Smooth muscle cell (in vitro differentiated cells): ENCODE data around the gene ALCAM. TPM values are rescaled to one million over a fixed set of nuclear protein-coding genes. Genes with fewer than 3 reads are reported as not detected.

ENCODE experiments used
- DNase-seq: peaks from one replicate; lab custom pipeline; 2025; ENCODE audit not compliant: unreplicated experiment; lab: John Stamatoyannopoulos, UW
- H2AFZ ChIP-seq: fragments of 200-600 bp; sonication (generic); 2 replicates; pipeline ENCODE4 v1.6.0; 2016; ENCODE audit warnings: antibody characterized with exemption, low read depth, mild to moderate bottlenecking
- H3F3A ChIP-seq: fragments of 200-600 bp; sonication (generic); 2 replicates; pipeline ENCODE4 v1.6.0; 2017; ENCODE audit warnings: antibody characterized with exemption, low read depth
- H3K27ac ChIP-seq: fragments of 200-600 bp; sonication (generic); 2 replicates; pipeline ENCODE4 v1.5.1; 2016; ENCODE audit warnings: low read depth, mild to moderate bottlenecking
- H3K27me3 ChIP-seq: fragments of 200-600 bp; sonication (generic); 2 replicates; pipeline ENCODE4 v1.6.1; 2016; ENCODE audit warnings: low read depth, mild to moderate bottlenecking
- H3K36me3 ChIP-seq: fragments of 200-600 bp; sonication (generic); 2 replicates; pipeline ENCODE4 v1.5.1; 2016; ENCODE audit warnings: low read depth
- H3K4me1 ChIP-seq: fragments of 200-600 bp; sonication (generic); 2 replicates; pipeline ENCODE4 v1.5.1; 2016; ENCODE audit warnings: low read depth
- H3K4me2 ChIP-seq: fragments of 200-600 bp; sonication (generic); 2 replicates; pipeline ENCODE4 v1.6.0; 2016; ENCODE audit warnings: mild to moderate bottlenecking
- H3K4me3 ChIP-seq: fragments of 200-600 bp; sonication (generic); 2 replicates; pipeline ENCODE4 v1.5.1; 2016; ENCODE audit warnings: mild to moderate bottlenecking
- H3K79me2 ChIP-seq: fragments of 200-600 bp; sonication (generic); 2 replicates; pipeline ENCODE4 v1.6.0; 2016; ENCODE audit warnings: low read depth, mild to moderate bottlenecking
- H3K9ac ChIP-seq: fragments of 200-600 bp; sonication (generic); 2 replicates; pipeline ENCODE4 v1.6.0; 2016; ENCODE audit warnings: low read depth
- H3K9me3 ChIP-seq: fragments of 200-600 bp; sonication (generic); replicated peaks from 2 replicates; pipeline ENCODE4 v1.5.1; 2016; ENCODE audit warnings: low read depth
- H4K20me1 ChIP-seq: fragments of 200-600 bp; sonication (generic); 2 replicates; pipeline ENCODE4 v1.6.0; 2016; ENCODE audit warnings: low read depth
- CTCF ChIP-seq: fragments of 200-600 bp; sonication (generic); IDR thresholded peaks from 2 replicates; pipeline ENCODE4 v1.5.1; 2017; ENCODE audit warnings: borderline replicate concordance, mild to moderate bottlenecking, antibody characterized with exemption; ENCODE audit not compliant: insufficient read depth, poor library complexity, severe bottlenecking
- WGBS: methylation state at CpG from one replicate; pipeline ENCODE4 v1.1.7; 2016; ENCODE audit warnings: low lambda C conversion rate; 5-methylcytosine and 5-hydroxymethylcytosine counted together
- polyA plus RNA-seq: library from polyadenylated mRNA; unstranded; fragments of >200 nt; fragmentation: Nextera tagmentation; extraction: Ambion mirVana; gene quantifications from 2 replicates; pipeline ENCODE4 v1.2.1, GENCODE V29; 2016
- total RNA-seq: library from RNA; depleted of rRNA; stranded (reverse); fragments of >200 nt; gene quantifications from 2 replicates; pipeline ENCODE4 v1.2.3, GENCODE V29; 2014

The ALCAM gene
- total and polyA plus RNA-seq, 2 experiments from 2014 or later: 110 to 314 TPM

- Histone ChIP-seq H3K4me2 (peak overlapping the region; percentile 27), H3K4me3 (no peak overlapping the region), H3F3A (peaks cover 3% of the 10 kb centered on the region), H3K79me2 (peaks cover 91% of the 10 kb centered on the region), H4K20me1 (no peaks in the 10 kb centered on the region), H3K4me1 (peaks cover 21% of the 10 kb centered on the region), H3K27me3 (no peaks in the 10 kb centered on the region), H3K9me3 (no peaks in the 10 kb centered on the region), H2AFZ (no peak overlapping the region), H3K9ac (no peak overlapping the region), H3K36me3 (no peaks in the 10 kb centered on the region), H3K27ac (peak overlapping the region; percentile 4)
- 20% methylated on average over 2 of the region's 2 CpGs for WGBS
- DNase-seq: no peak
- no peak for TF ChIP-seq CTCF
Measured at GRCh38 chr3:105495021-105495420, 128.3 kb downstream of the ALCAM start.

GRCh38 chr3:105496343-105496742 is 129.6 kb downstream of the ALCAM start:
- no peak overlapping the region for H3K27ac ChIP-seq
- no peak overlapping the region for H2AFZ ChIP-seq
- no peak overlapping the region for H3K9ac ChIP-seq
- no peaks in the 10 kb centered on the region for H3K9me3 ChIP-seq
- peaks cover 93% of the 10 kb centered on the region for H3K79me2 ChIP-seq
- peaks cover 26% of the 10 kb centered on the region for H3K4me1 ChIP-seq
- WGBS: 91% methylated on average over 3 of the region's 3 CpGs
- H3K4me2 ChIP-seq: no peak overlapping the region
- no peak for DNase-seq
- no peaks in the 10 kb centered on the region for H3K27me3 ChIP-seq
- H4K20me1 ChIP-seq: no peaks in the 10 kb centered on the region
- no peak overlapping the region for H3K4me3 ChIP-seq
- TF ChIP-seq CTCF: no peak
- H3K36me3 ChIP-seq: no peaks in the 10 kb centered on the region
- no peaks in the 10 kb centered on the region for H3F3A ChIP-seq

GRCh38 chr3:105497386-105497785 is 130.7 kb downstream of the ALCAM start:
- no peak for DNase-seq
- no peak overlapping the region for H3K4me2 ChIP-seq
- no peak for TF ChIP-seq CTCF

GRCh38 chr3:105499961-105500360 is 133.3 kb downstream of the ALCAM start:
- Histone ChIP-seq H3K79me2 (peaks cover 89% of the 10 kb centered on the region), H3K4me1 (peaks cover 37% of the 10 kb centered on the region), H3F3A (no peaks in the 10 kb centered on the region), H2AFZ (no peak overlapping the region), H3K27me3 (no peaks in the 10 kb centered on the region), H3K27ac (peak overlapping the region; percentile 2), H3K9ac (no peak overlapping the region), H4K20me1 (no peaks in the 10 kb centered on the region), H3K36me3 (no peaks in the 10 kb centered on the region), H3K4me3 (no peak overlapping the region), H3K4me2 (no peak overlapping the region), H3K9me3 (no peaks in the 10 kb centered on the region)
- DNase-seq: no peak
- 0% methylated on average over 1 of the region's 1 CpG for WGBS
- TF ChIP-seq CTCF: no peak

More at GRCh38 chr3:105497386-105497785, 130.7 kb downstream of the ALCAM start:
- Histone ChIP-seq H3K9me3 (no peaks in the 10 kb centered on the region), H4K20me1 (no peaks in the 10 kb centered on the region), H3K79me2 (peaks cover 92% of the 10 kb centered on the region), H2AFZ (no peak overlapping the region), H3K27ac (no peak overlapping the region), H3K4me3 (no peak overlapping the region), H3K27me3 (no peaks in the 10 kb centered on the region), H3K9ac (no peak overlapping the region), H3K36me3 (no peaks in the 10 kb centered on the region), H3K4me1 (peaks cover 34% of the 10 kb centered on the region), H3F3A (no peaks in the 10 kb centered on the region)
- 82% methylated on average over 4 of the region's 4 CpGs for WGBS
